Endothelial cell (in vitro differentiated cells): ENCODE measurements around the gene CTDSPL. TPM values are rescaled to one million over a fixed set of nuclear protein-coding genes. Genes with fewer than 3 reads are reported as not detected.

ENCODE experiments used
- DNase-seq: peaks from one replicate; pipeline ENCODE4 v3.0.0; 2021; ENCODE audit warnings: low spot score
- H3K27ac Mint-ChIP-seq: one replicate; pipeline ENCODE4 v1.8.0; 2021; ENCODE audit warnings: mixed read lengths, inconsistent platforms; ENCODE audit not compliant: unreplicated experiment
- H3K27me3 Mint-ChIP-seq: one replicate; pipeline ENCODE4 v1.8.0; 2021; ENCODE audit warnings: mild to moderate bottlenecking, moderate library complexity, mixed read lengths, inconsistent platforms; ENCODE audit not compliant: unreplicated experiment
- H3K36me3 Mint-ChIP-seq: one replicate; pipeline ENCODE4 v1.8.0; 2021; ENCODE audit warnings: mild to moderate bottlenecking, low read depth, mixed read lengths, inconsistent platforms; ENCODE audit not compliant: unreplicated experiment
- H3K4me1 Mint-ChIP-seq: one replicate; pipeline ENCODE4 v1.8.0; 2021; ENCODE audit warnings: mild to moderate bottlenecking, mixed read lengths, inconsistent platforms; ENCODE audit not compliant: unreplicated experiment
- H3K4me3 Mint-ChIP-seq: one replicate; pipeline ENCODE4 v1.8.0; 2021; ENCODE audit warnings: mild to moderate bottlenecking, mixed read lengths, inconsistent platforms; ENCODE audit not compliant: unreplicated experiment
- H3K9me3 Mint-ChIP-seq: one replicate; pipeline ENCODE4 v1.8.0; 2021; ENCODE audit warnings: mixed read lengths, inconsistent platforms; ENCODE audit not compliant: unreplicated experiment
- CTCF ChIP-seq: fragments of 200-600 bp; sonication (generic); IDR thresholded peaks from one replicate; pipeline ENCODE4 v1.5.0; 2021; ENCODE audit warnings: antibody characterized with exemption; ENCODE audit not compliant: unreplicated experiment
- total RNA-seq: library from RNA; stranded (reverse); fragmentation: NEBNext Ultra II Directional; extraction: Animal tissue kit (Norgen Biotek cat#: 25700); gene quantifications from one replicate; pipeline ENCODE4 v1.2.1, GENCODE V29; 2021; ENCODE audit not compliant: unreplicated experiment

Gene CTDSPL
- total RNA-seq, 1 donor from 2014 or later = 71.4 TPM

DNA sequence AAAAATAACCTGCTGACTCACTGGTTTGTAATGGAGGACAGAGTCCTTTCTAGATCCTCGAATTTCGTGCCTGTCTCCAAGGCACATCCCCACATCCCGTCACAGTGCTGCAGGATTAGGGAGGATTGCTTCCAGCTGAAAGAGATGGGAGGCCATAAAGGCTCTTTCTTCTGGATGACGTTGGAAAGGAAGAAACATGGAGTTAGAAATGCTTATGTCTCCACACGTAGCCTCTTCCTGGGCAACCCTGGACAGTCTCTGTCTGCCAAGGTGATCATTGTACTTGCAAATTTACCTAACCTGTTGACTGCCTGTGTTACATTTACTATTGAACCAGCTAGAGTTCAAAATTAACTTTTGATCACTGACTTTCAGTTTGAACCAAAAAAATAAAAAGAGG, 101.3 kb downstream of the CTDSPL start:
- H3K27me3 Mint-ChIP-seq = peaks cover 2% of the 10 kb centered on the region
- peaks cover 56% of the 10 kb centered on the region for H3K4me1 Mint-ChIP-seq
- no peak for TF ChIP-seq CTCF
- peaks cover 18% of the 10 kb centered on the region for H3K36me3 Mint-ChIP-seq
- DNase-seq = no peak
- H3K27ac Mint-ChIP-seq = peak overlapping the region; percentile 32
- H3K9me3 Mint-ChIP-seq = no peaks in the 10 kb centered on the region
- no peak overlapping the region for H3K4me3 Mint-ChIP-seq

GRCh38 chr3:37963635-37964034, 102.0 kb downstream of the CTDSPL start:
- Mint-ChIP-seq H3K9me3 (no peaks in the 10 kb centered on the region), H3K36me3 (peaks cover 23% of the 10 kb centered on the region), H3K27ac (no peak overlapping the region), H3K4me3 (no peak overlapping the region), H3K4me1 (peaks cover 57% of the 10 kb centered on the region), H3K27me3 (peaks cover 2% of the 10 kb centered on the region)
- TF ChIP-seq CTCF = no peak
- DNase-seq = no peak

GRCh38 chr3:37964146-37964545, 102.5 kb downstream of the CTDSPL start:
- H3K27me3 Mint-ChIP-seq = peaks cover 2% of the 10 kb centered on the region
- no peak overlapping the region for H3K4me3 Mint-ChIP-seq
- TF ChIP-seq CTCF = no peak
- no peaks in the 10 kb centered on the region for H3K9me3 Mint-ChIP-seq
- no peak overlapping the region for H3K27ac Mint-ChIP-seq
- H3K4me1 Mint-ChIP-seq = peaks cover 58% of the 10 kb centered on the region
- no peak for DNase-seq
- peaks cover 23% of the 10 kb centered on the region for H3K36me3 Mint-ChIP-seq

DNA sequence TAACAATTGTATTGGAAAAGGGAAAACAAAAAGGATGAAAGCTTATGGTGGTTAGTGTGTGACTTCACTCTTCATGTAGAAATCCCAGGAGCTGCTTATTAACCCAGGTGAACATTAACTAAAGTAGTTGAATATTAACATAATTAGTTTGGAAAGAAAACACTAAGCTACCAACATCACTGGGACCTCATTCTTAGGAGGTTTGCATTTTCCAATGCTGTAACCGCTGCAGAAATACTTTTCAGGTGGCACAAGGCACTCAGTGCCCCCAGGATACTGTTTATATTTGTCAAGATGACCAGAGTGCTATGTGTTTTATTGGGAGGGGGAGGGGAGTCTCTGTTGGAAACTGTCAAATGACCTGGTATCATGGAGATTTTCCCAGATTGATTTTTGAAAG, 103.0 kb downstream of the CTDSPL start:
- TF ChIP-seq CTCF = no peak
- Mint-ChIP-seq H3K27me3 (peaks cover 4% of the 10 kb centered on the region), H3K4me1 (peaks cover 61% of the 10 kb centered on the region), H3K36me3 (peaks cover 25% of the 10 kb centered on the region), H3K9me3 (no peaks in the 10 kb centered on the region), H3K27ac (no peak overlapping the region), H3K4me3 (no peak overlapping the region)
- DNase-seq = no peak

DNA sequence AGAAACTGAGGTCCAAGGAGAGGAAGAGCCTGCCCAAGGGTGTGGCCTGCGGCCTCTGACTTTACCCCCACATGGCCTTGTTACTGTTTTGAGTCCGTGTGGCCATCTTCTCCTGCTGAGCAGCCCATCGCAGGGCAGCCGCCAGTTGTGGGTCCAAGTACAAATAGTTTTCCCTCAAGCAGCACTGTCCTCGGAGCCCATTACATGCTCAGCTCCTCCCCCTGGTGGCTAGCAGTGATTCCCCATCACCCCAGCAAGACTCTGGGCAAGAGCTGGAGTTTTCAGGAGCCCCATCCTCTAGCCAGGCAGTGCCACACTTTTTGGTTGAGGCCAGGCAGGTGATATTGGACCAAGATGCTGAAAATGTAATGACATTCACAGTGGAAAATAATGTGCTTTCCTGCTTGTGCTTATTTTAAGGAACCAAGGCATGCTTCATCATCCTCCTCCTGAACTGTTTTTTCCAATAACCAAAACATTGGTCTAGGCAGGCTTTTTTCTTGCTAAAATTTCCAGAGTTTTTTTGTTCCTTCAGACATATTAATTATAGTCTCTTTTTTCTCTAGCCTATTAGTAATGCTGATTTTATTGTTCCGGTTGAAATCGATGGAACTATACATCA, 105.7 kb downstream of the CTDSPL start:
- Mint-ChIP-seq H3K4me3 (no peak overlapping the region), H3K9me3 (no peaks in the 10 kb centered on the region), H3K27ac (no peak overlapping the region), H3K4me1 (peaks cover 55% of the 10 kb centered on the region), H3K36me3 (peaks cover 32% of the 10 kb centered on the region), H3K27me3 (peaks cover 2% of the 10 kb centered on the region)
- peak; percentile 58 for TF ChIP-seq CTCF
- DNase-seq = peak; percentile 72
